GM12875 (cell line): ENCODE data around the gene KCNG1.

Source experiments
- H3K4me3 ChIP-seq: one replicate; pipeline ENCODE4 v1.5.1; 2011; ENCODE audit warnings: low read depth, low read length, control low read depth
- CTCF ChIP-seq: IDR thresholded peaks from 2 replicates; pipeline ENCODE4 v1.5.1; 2011; ENCODE audit warnings: low read depth, mild to moderate bottlenecking, control low read depth, inconsistent platforms, low read length, moderate library complexity, borderline replicate concordance; ENCODE audit not compliant: insufficient read depth

The KCNG1 gene

GRCh38 chr20:50996901-50997865, 25.7 kb downstream of the KCNG1 start:
- H3K4me3 ChIP-seq: no peak overlapping the region
- no peak for TF ChIP-seq CTCF

GRCh38 chr20:50995506-50995905, 27.4 kb downstream of the KCNG1 start:
- no peak overlapping the region for H3K4me3 ChIP-seq
- TF ChIP-seq CTCF: no peak

GRCh38 chr20:50993876-50994275, 29.0 kb downstream of the KCNG1 start:
- no peak overlapping the region for H3K4me3 ChIP-seq
- TF ChIP-seq CTCF: no peak

GRCh38 chr20:50992733-50993457, 30.0 kb downstream of the KCNG1 start:
- no peak overlapping the region for H3K4me3 ChIP-seq
- peak; percentile 39; the same call in 1 of the 2 replicates for TF ChIP-seq CTCF

DNA sequence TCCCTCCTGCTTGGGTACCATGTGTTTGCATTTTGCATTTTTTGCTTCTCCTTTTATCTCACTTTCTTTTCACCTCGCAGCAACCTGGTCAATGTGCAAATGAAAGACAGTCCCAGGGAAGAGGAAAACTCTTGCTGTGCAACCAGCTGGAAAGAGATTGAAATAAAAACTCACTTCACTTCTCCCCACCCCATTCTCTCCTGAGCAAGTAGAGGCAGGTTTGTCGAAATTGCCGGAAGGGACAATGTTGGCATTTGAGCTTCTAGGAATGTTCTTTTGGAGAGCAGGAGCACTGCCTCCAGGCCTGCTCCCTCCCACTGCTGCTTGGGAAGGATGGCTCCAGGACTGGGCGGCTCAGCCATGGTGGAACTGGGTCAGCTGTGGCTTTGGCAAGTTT, 30.6 kb downstream of the KCNG1 start:
- H3K4me3 ChIP-seq: no peak overlapping the region
- no peak for TF ChIP-seq CTCF

DNA sequence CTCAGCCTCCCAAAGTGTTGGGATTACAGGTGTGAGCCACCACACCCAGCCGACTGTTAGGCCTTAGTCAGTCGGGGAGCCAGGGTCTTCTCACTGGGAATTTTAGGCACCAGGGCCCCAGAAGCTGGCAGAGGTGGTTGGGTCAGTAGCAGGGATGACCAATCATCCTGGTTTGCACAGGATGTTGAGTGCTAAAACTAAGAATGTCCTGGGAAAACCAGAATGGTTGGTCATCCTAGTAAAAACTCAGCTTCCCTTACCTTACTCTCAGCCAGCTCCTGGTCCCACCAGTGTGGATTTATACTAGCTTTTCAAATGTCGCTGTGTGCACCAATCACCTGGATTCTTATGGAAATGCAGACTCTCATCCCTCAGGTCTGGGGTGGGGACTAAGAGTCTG, 31.8 kb downstream of the KCNG1 start:
- H3K4me3 ChIP-seq: no peak overlapping the region
- no peak for TF ChIP-seq CTCF
